Ramos (cell line): ENCODE results near the gene GGT5.
"Not testable (repeated sequence)": the region's sequence is repeated elsewhere in the genome, so short reads cannot be mapped to it uniquely, and the experiment has no call there.

Source experiments
- in situ Hi-C: fragments of 300-500 bp; cut with MboI; formaldehyde crosslinking; loops from one replicate; pipeline ENCODE4 v1.14.3; 2022; ENCODE audit warnings: low sequenced_read_pairs; ENCODE audit not compliant: unreplicated experiment

GGT5 gene

GRCh38 chr22:24245030-24245431, at the start of gene GGT5:
Gene GGT5 (minus strand): TSS chr22:24245082. CDS start chr22:24244725, 357 bp downstream.
- in situ Hi-C loops = not testable (repeated sequence)

GRCh38 chr22:24292202-24292830, 47.4 kb upstream of the GGT5 start:
- in situ Hi-C loops = not testable (repeated sequence)

GRCh38 chr22:24291515-24292201, 46.8 kb upstream of the GGT5 start:
- in situ Hi-C loops = no loop called here

- in situ Hi-C loops = no loop called here
These were observed 45.6 kb upstream of the GGT5 start for GRCh38 chr22:24290459-24290858.

GRCh38 chr22:24289741-24290163, 44.9 kb upstream of the GGT5 start:
- in situ Hi-C loops = no loop called here

GRCh38 chr22:24289114-24289513, 44.2 kb upstream of the GGT5 start:
- in situ Hi-C loops = no loop called here

GRCh38 chr22:24287801-24288200, 42.9 kb upstream of the GGT5 start:
- in situ Hi-C loops = not testable (repeated sequence)

GRCh38 chr22:24287212-24287611, 42.3 kb upstream of the GGT5 start:
- in situ Hi-C loops = not testable (repeated sequence)

- in situ Hi-C loops = no loop called here
These were observed 40.4 kb upstream of the GGT5 start for GRCh38 chr22:24285245-24285644.

GRCh38 chr22:24284747-24285203, 39.9 kb upstream of the GGT5 start:
- in situ Hi-C loops = no loop called here

GRCh38 chr22:24282401-24282800, 37.5 kb upstream of the GGT5 start:
- in situ Hi-C loops = no loop called here

- in situ Hi-C loops = not testable (repeated sequence)
These were observed 35.5 kb upstream of the GGT5 start for GRCh38 chr22:24280363-24280762.

GRCh38 chr22:24274696-24275405, 30.0 kb upstream of the GGT5 start:
- in situ Hi-C loops = not testable (repeated sequence)

- in situ Hi-C loops = not testable (repeated sequence)
These were observed 29.0 kb upstream of the GGT5 start for GRCh38 chr22:24273906-24274305.

- in situ Hi-C loops = not testable (repeated sequence)
These were observed 28.1 kb upstream of the GGT5 start for GRCh38 chr22:24273031-24273430.

- in situ Hi-C loops = no loop called here
These were observed 26.5 kb upstream of the GGT5 start for GRCh38 chr22:24271386-24271854.

GRCh38 chr22:24270556-24271385, 25.9 kb upstream of the GGT5 start, which contains the start of gene SPECC1L:
Gene SPECC1L (plus strand): TSS chr22:24270831. CDS start chr22:24302232, 31,401 bp downstream.
- in situ Hi-C loops = no loop called here

GRCh38 chr22:24266495-24266894, 21.6 kb upstream of the GGT5 start:
- in situ Hi-C loops = not testable (repeated sequence)

- in situ Hi-C loops = no loop called here
These were observed 20.9 kb upstream of the GGT5 start for GRCh38 chr22:24265734-24266133.

GRCh38 chr22:24264329-24264896, 19.5 kb upstream of the GGT5 start:
- in situ Hi-C loops = not testable (repeated sequence)
